CD14-positive monocyte (primary cell): ENCODE results near the gene CHST12. TPM values are rescaled to one million over a fixed set of nuclear protein-coding genes. Genes with fewer than 3 reads are reported as not detected.
"Not testable (repeated sequence)": the region's sequence is repeated elsewhere in the genome, so short reads cannot be mapped to it uniquely, and the experiment has no call there.

Experiments
- DNase-seq, 3 donors: peaks; one replicate each; pipeline ENCODE4 v3.0.0-alpha.2; 2011 to 2022
- H2AFZ ChIP-seq: 2 replicates; pipeline ENCODE4 v1.6.0; 2012; ENCODE audit warnings: mild to moderate bottlenecking, low read depth, low read length, inconsistent platforms; ENCODE audit not compliant: insufficient read depth, poor library complexity, severe bottlenecking
- H3K27ac ChIP-seq, 2 donors: 1 replicate in 1 of 2; 2 replicates in 1 of 2; pipeline ENCODE4 v1.5.1; 2012 to 2013; ENCODE audit warnings: low read length in 2 of 2, control low read depth in 1 of 2, inconsistent platforms in 1 of 2, low read depth in 1 of 2, mild to moderate bottlenecking in 1 of 2
- H3K27me3 ChIP-seq, 2 donors: one replicate each; pipeline versions ENCODE4 v1.6.0 to v1.6.1; 2011 to 2013; ENCODE audit warnings: low read length in 2 of 2; ENCODE audit not compliant: control insufficient read depth in 2 of 2, insufficient read depth in 2 of 2
- H3K36me3 ChIP-seq, 2 donors: replicated peaks in 1 of 2; 1 replicate in 1 of 2; 2 replicates in 1 of 2; pipeline versions ENCODE4 v1.5.1 to v1.6.1; 2012 to 2013; ENCODE audit warnings: low read length in 2 of 2, control low read depth in 1 of 2, inconsistent platforms in 1 of 2, mild to moderate bottlenecking in 1 of 2; ENCODE audit not compliant: insufficient read depth in 2 of 2, control insufficient read depth in 1 of 2
- H3K4me1 ChIP-seq, 2 donors: 1 replicate in 1 of 2; 2 replicates in 1 of 2; pipeline versions ENCODE4 v1.5.1 to v1.6.1; 2012 to 2013; ENCODE audit warnings: low read length in 2 of 2, control low read depth in 1 of 2, inconsistent platforms in 1 of 2, mild to moderate bottlenecking in 1 of 2, moderate library complexity in 1 of 2; ENCODE audit not compliant: insufficient read depth in 2 of 2, control insufficient read depth in 1 of 2
- H3K4me2 ChIP-seq: replicated peaks from 2 replicates; pipeline ENCODE3; 2012; ENCODE audit warnings: low read length, moderate library complexity, mild to moderate bottlenecking; ENCODE audit not compliant: poor library complexity, severe bottlenecking; ENCODE audit errors: extremely low read depth
- H3K4me3 ChIP-seq, 3 experiments: fragments of 200-600 bp in 1 of 3; sonication (generic) in 1 of 3; replicated peaks in 1 of 3; 1 replicate in 2 of 3; 2 replicates in 1 of 3; pipeline ENCODE4 v1.5.1; 2011 to 2013; ENCODE audit warnings: low read length in 3 of 3, mild to moderate bottlenecking in 3 of 3, control low read depth in 2 of 3, low read depth in 2 of 3, inconsistent platforms in 1 of 3, moderate library complexity in 1 of 3
- H3K79me2 ChIP-seq: 2 replicates; pipeline ENCODE4 v1.6.0; 2012; ENCODE audit warnings: mild to moderate bottlenecking, control low read depth, inconsistent platforms, low read length, moderate library complexity; ENCODE audit not compliant: insufficient read depth
- H3K9ac ChIP-seq: 2 replicates; pipeline ENCODE4 v1.6.0; 2017; ENCODE audit warnings: low read length, mild to moderate bottlenecking; ENCODE audit not compliant: insufficient read depth, poor library complexity, severe bottlenecking
- H3K9me3 ChIP-seq, 2 donors: replicated peaks in 1 of 2; 1 replicate in 1 of 2; 2 replicates in 1 of 2; pipeline versions ENCODE4 v1.5.1 to v1.6.1; 2012 to 2013; ENCODE audit warnings: low read length in 2 of 2, control low read depth in 1 of 2; ENCODE audit not compliant: control insufficient read depth in 1 of 2, insufficient read depth in 1 of 2
- H4K20me1 ChIP-seq: 2 replicates; pipeline ENCODE4 v1.6.0; 2012; ENCODE audit warnings: mild to moderate bottlenecking, low read length, control low read depth, moderate library complexity; ENCODE audit not compliant: insufficient read depth
- H3K27ac Mint-ChIP-seq, 7 donors: one replicate each; pipeline ENCODE4 v1.8.0; 2020; ENCODE audit warnings: mild to moderate bottlenecking in 7 of 7, mixed read lengths in 7 of 7, moderate library complexity in 6 of 7, inconsistent platforms in 2 of 7
- H3K27me3 Mint-ChIP-seq, 3 donors: one replicate each; pipeline ENCODE4 v1.8.0; 2021 to 2022; ENCODE audit warnings: low read depth in 3 of 3, mild to moderate bottlenecking in 3 of 3, mixed read lengths in 3 of 3, moderate library complexity in 3 of 3, inconsistent platforms in 1 of 3
- H3K36me3 Mint-ChIP-seq, 2 donors: one replicate each; pipeline ENCODE4 v1.8.0; 2020; ENCODE audit warnings: mixed read lengths in 2 of 2, inconsistent platforms in 1 of 2, mild to moderate bottlenecking in 1 of 2
- H3K4me1 Mint-ChIP-seq: one replicate; pipeline ENCODE4 v1.8.0; 2020; ENCODE audit warnings: mild to moderate bottlenecking, mixed read lengths
- H3K4me3 Mint-ChIP-seq, 2 donors: one replicate each; pipeline ENCODE4 v1.8.0; 2020; ENCODE audit warnings: mild to moderate bottlenecking in 2 of 2, mixed read lengths in 2 of 2, moderate library complexity in 1 of 2
- H3K9me3 Mint-ChIP-seq, 7 donors: one replicate each; pipeline ENCODE4 v1.8.0; 2020 to 2022; ENCODE audit warnings: mixed read lengths in 7 of 7, mild to moderate bottlenecking in 6 of 7, moderate library complexity in 6 of 7, inconsistent platforms in 2 of 7
- CTCF ChIP-seq: fragments of 200-600 bp; IDR thresholded peaks from one replicate; pipeline ENCODE4 v1.8.0; 2022; ENCODE audit warnings: antibody characterized with exemption, mild to moderate bottlenecking
- WGBS: methylation state at CpG from one replicate; pipeline ENCODE4 v1.1.5; 2013; ENCODE audit warnings: missing lambda C conversion rate; ENCODE audit not compliant: insufficient coverage; 5-methylcytosine and 5-hydroxymethylcytosine counted together
- intact Hi-C, 2 donors: fragments of 100-400 bp; cut with micrococcal nuclease; formaldehyde crosslinking; loops; one replicate each; pipeline versions ENCODE4 v1.15.0 to v1.15.1; 2023
- polyA plus RNA-seq, 3 donors: library from polyadenylated mRNA; depleted of rRNA in 1 of 3; unstranded in 2 of 3; stranded (reverse) in 1 of 3; fragments of 300-500 nt in 2 of 3; fragments of >200 nt in 1 of 3; fragmentation: Illumina TruSeq in 2 of 3; gene quantifications; 1 replicate in 2 of 3; 2 replicates in 1 of 3; pipeline ENCODE4 v1.2.3, GENCODE V29; 2012 to 2021

The CHST12 gene
- polyA plus RNA-seq, 3 donors: 5.8 to 10.6 (median 7.5) TPM

- Histone ChIP-seq H3K4me3 (no peak overlapping the region), H3K4me1 (no peaks in the 10 kb centered on the region), H2AFZ (no peak overlapping the region), H3K4me2 (no peak overlapping the region), H3K36me3 (peaks cover 93 to 97% of the 10 kb centered on the region in 2 donors), H3K9ac (no peak overlapping the region), H3K9me3 (no peaks in the 10 kb centered on the region), H3K27ac (no peak overlapping the region), H3K79me2 (peaks cover 33% of the 10 kb centered on the region), H4K20me1 (peaks cover 59% of the 10 kb centered on the region), H3K27me3 (no peaks in the 10 kb centered on the region)
- Mint-ChIP-seq H3K36me3 (peaks cover 91 to 99% of the 10 kb centered on the region in 2 donors), H3K4me1 (no peaks in the 10 kb centered on the region), H3K27ac (peak overlapping the region in 2 of 7 donors; percentile 3 to 21), H3K9me3 (peaks cover 0 to 8% (median 0%) of the 10 kb centered on the region in 7 donors), H3K27me3 (peaks cover 0 to 6% (median 0%) of the 10 kb centered on the region in 3 donors), H3K4me3 (no peak overlapping the region)
- DNase-seq: no peak
- WGBS: 96% methylated on average over 22 of the region's 27 CpGs
- intact Hi-C loops: no loop called here
- no peak for TF ChIP-seq CTCF
Measured at GRCh38 chr7:2376351-2377154, 26.9 kb upstream of the CHST12 start.

GRCh38 chr7:2377492-2377891, 25.9 kb upstream of the CHST12 start:
- H3K27me3 Mint-ChIP-seq, intact Hi-C loops, H3K27ac ChIP-seq, H3K27me3 ChIP-seq, H3K4me1 Mint-ChIP-seq, DNase-seq, H2AFZ ChIP-seq, H3K9me3 ChIP-seq, H3K4me3 ChIP-seq, H3K4me2 ChIP-seq, H3K9me3 Mint-ChIP-seq, H3K9ac ChIP-seq, H3K4me1 ChIP-seq, H3K4me3 Mint-ChIP-seq: not testable (repeated sequence)
- WGBS: no CpG with 5 or more reads among the region's 18 CpGs
- H3K36me3 Mint-ChIP-seq: peaks cover 88 to 99% of the 10 kb centered on the region in 2 donors
- H3K27ac Mint-ChIP-seq: peak overlapping the region in 1 of 7 donors; percentile 7
- peaks cover 28% of the 10 kb centered on the region for H3K79me2 ChIP-seq
- peaks cover 62% of the 10 kb centered on the region for H4K20me1 ChIP-seq
- H3K36me3 ChIP-seq: peaks cover 93 to 94% of the 10 kb centered on the region in 2 donors

- H3K4me3 ChIP-seq, H3K9ac ChIP-seq, intact Hi-C loops, H3K4me2 ChIP-seq, H3K27ac ChIP-seq, H3K4me3 Mint-ChIP-seq, H2AFZ ChIP-seq, H3K4me1 Mint-ChIP-seq, H3K27me3 Mint-ChIP-seq, H3K9me3 ChIP-seq, H3K9me3 Mint-ChIP-seq, H3K27me3 ChIP-seq, DNase-seq, H3K4me1 ChIP-seq: not testable (repeated sequence)
- Histone ChIP-seq H4K20me1 (peaks cover 56% of the 10 kb centered on the region), H3K79me2 (peaks cover 27% of the 10 kb centered on the region), H3K36me3 (peaks cover 88% of the 10 kb centered on the region in 2 donors)
- 100% methylated on average over 11 of the region's 18 CpGs for WGBS
- H3K27ac Mint-ChIP-seq: peak overlapping the region in 2 of 7 donors; percentile 7 to 31
- peaks cover 84 to 95% of the 10 kb centered on the region in 2 donors for H3K36me3 Mint-ChIP-seq
Measured at GRCh38 chr7:2378125-2378524, 25.3 kb upstream of the CHST12 start.
